Left lung (tissue), 10 donors: Measurements from ENCODE around the gene PAPPA2. TPM values are rescaled to one million over a fixed set of nuclear protein-coding genes. Genes with fewer than 3 reads are reported as not detected.
"Not testable (repeated sequence)": the region's sequence is repeated elsewhere in the genome, so short reads cannot be mapped to it uniquely, and the experiment has no call there.

ENCODE experiments used
- ATAC-seq: fragments of 200-7000 bp; cut with Tn5 transposase; one replicate; pipeline ENCODE4 v1.9.1; 2020; ENCODE audit warnings: moderate library complexity
- DNase-seq, 4 donors: peaks; one replicate each; pipeline ENCODE4 v3.0.0-alpha.2; 2013 to 2020
- H3K27ac ChIP-seq, 2 donors: fragments of 200-600 bp; sonication (generic) in 1 of 2; one replicate each; pipeline versions ENCODE4 v1.5.0 to v1.8.0; 2020 to 2021
- H3K27me3 ChIP-seq, 2 donors: fragments of 200-600 bp; sonication (generic) in 1 of 2; one replicate each; pipeline versions ENCODE4 v1.5.0 to v1.8.0; 2020 to 2021
- H3K36me3 ChIP-seq, 2 donors: fragments of 200-600 bp; sonication (generic) in 1 of 2; one replicate each; pipeline versions ENCODE4 v1.5.0 to v1.8.0; 2020 to 2021
- H3K4me1 ChIP-seq, 2 donors: fragments of 200-600 bp; one replicate each; pipeline ENCODE4 v1.8.0; 2021
- H3K4me3 ChIP-seq, 2 donors: fragments of 200-600 bp; sonication (generic) in 1 of 2; one replicate each; pipeline versions ENCODE4 v1.5.0 to v1.8.0; 2020 to 2021; ENCODE audit warnings: mild to moderate bottlenecking in 1 of 2
- H3K9me3 ChIP-seq, 2 donors: fragments of 200-600 bp; sonication (generic) in 1 of 2; one replicate each; pipeline versions ENCODE4 v1.5.0 to v1.8.0; 2020 to 2021
- CTCF ChIP-seq, 2 donors: fragments of 200-600 bp; sonication (generic) in 1 of 2; IDR thresholded peaks; one replicate each; pipeline versions ENCODE4 v1.5.0 to v1.8.0; 2021; ENCODE audit warnings: antibody characterized with exemption in 2 of 2
- intact Hi-C, 2 donors: fragments of 100-400 bp; cut with DNase I; formaldehyde crosslinking; loops; one replicate each; pipeline versions ENCODE4 v1.11.2 to v1.14.2; 2022
- polyA plus RNA-seq, 6 donors: library from polyadenylated mRNA; unstranded; fragments of 120-200 nt; gene quantifications; one replicate each; pipeline ENCODE4 v1.2.1, GENCODE V29; 2013; ENCODE audit not compliant: insufficient read length in 6 of 6
- total RNA-seq, 2 donors: library from RNA; stranded (reverse); fragmentation: NEBNext Ultra II Directional; extraction: Animal tissue kit (Norgen Biotek cat#: 25700); gene quantifications; one replicate each; pipeline ENCODE4 v1.2.1, GENCODE V29; 2021
- donor health status: DM: no; HTN: yes; CAD: no.
- donor health status: DM: no; HTN: no; CAD: no.

PAPPA2 gene
- total and polyA plus RNA-seq, 8 donors, result 0.09 to 0.68 (median 0.27) TPM

- Histone ChIP-seq H3K36me3 (no peaks in the 10 kb centered on the region), H3K27me3 (no peaks in the 10 kb centered on the region), H3K9me3 (no peaks in the 10 kb centered on the region), H3K4me1 (no peaks in the 10 kb centered on the region), H3K4me3 (no peak overlapping the region), H3K27ac (no peak overlapping the region)
- TF ChIP-seq CTCF (IDR thresholded peaks at IDR 0.05), result no peak
- no peak for ATAC-seq
- intact Hi-C loops, result no loop called here
- DNase-seq, result no peak
These were observed 22.8 kb upstream of the PAPPA2 start for GRCh38 chr1:176440176-176440575.

- TF ChIP-seq CTCF (IDR thresholded peaks at IDR 0.05), result no peak
- DNase-seq (no peak), ATAC-seq (no peak)
- Histone ChIP-seq H3K4me1 (no peaks in the 10 kb centered on the region), H3K9me3 (no peaks in the 10 kb centered on the region), H3K27ac (no peak overlapping the region), H3K36me3 (no peaks in the 10 kb centered on the region), H3K27me3 (no peaks in the 10 kb centered on the region), H3K4me3 (no peak overlapping the region)
- intact Hi-C loops, result no loop called here
These were observed 18.7 kb upstream of the PAPPA2 start for GRCh38 chr1:176444286-176444685.

- intact Hi-C loops, result no loop called here
- no peak overlapping the region for H3K27ac ChIP-seq
- H3K4me3 ChIP-seq, result no peak overlapping the region
- H3K36me3 ChIP-seq, result no peaks in the 10 kb centered on the region
- no peaks in the 10 kb centered on the region for H3K4me1 ChIP-seq
- ATAC-seq, result no peak
- H3K27me3 ChIP-seq, result no peaks in the 10 kb centered on the region
- TF ChIP-seq CTCF (IDR thresholded peaks at IDR 0.05), result no peak
- no peak for DNase-seq
- H3K9me3 ChIP-seq, result no peaks in the 10 kb centered on the region
These were observed 17.6 kb upstream of the PAPPA2 start for GRCh38 chr1:176445402-176445801.

GRCh38 chr1:176448340-176448739, 14.6 kb upstream of the PAPPA2 start:
- ATAC-seq (no peak), DNase-seq (no peak)
- TF ChIP-seq CTCF (IDR thresholded peaks at IDR 0.05), result no peak
- intact Hi-C loops, result no loop called here
- Histone ChIP-seq H3K36me3 (no peaks in the 10 kb centered on the region), H3K27ac (no peak overlapping the region), H3K4me3 (no peak overlapping the region), H3K4me1 (no peaks in the 10 kb centered on the region), H3K27me3 (no peaks in the 10 kb centered on the region), H3K9me3 (peaks cover 0 to 11% of the 10 kb centered on the region in 2 donors)

- DNase-seq, result no peak
- Histone ChIP-seq H3K4me1 (no peaks in the 10 kb centered on the region), H3K9me3 (peaks cover 0 to 11% of the 10 kb centered on the region in 2 donors), H3K36me3 (no peaks in the 10 kb centered on the region), H3K27me3 (no peaks in the 10 kb centered on the region), H3K27ac (no peak overlapping the region), H3K4me3 (no peak overlapping the region)
- no peak for TF ChIP-seq CTCF (IDR thresholded peaks at IDR 0.05)
- no peak for ATAC-seq
- intact Hi-C loops, result no loop called here
These were observed 12.4 kb upstream of the PAPPA2 start for GRCh38 chr1:176450526-176450925.

GRCh38 chr1:176451741-176452140, 11.2 kb upstream of the PAPPA2 start:
- DNase-seq, ATAC-seq, H3K4me3 ChIP-seq, H3K4me1 ChIP-seq, H3K27ac ChIP-seq, H3K27me3 ChIP-seq, intact Hi-C loops, H3K36me3 ChIP-seq: not testable (repeated sequence)
- peaks cover 0 to 12% of the 10 kb centered on the region in 2 donors for H3K9me3 ChIP-seq
